ENCODE data around the gene ZDHHC23.
A peak's percentile ranks its signal among the peaks of the same experiment; 100 is the strongest.

Gene ZDHHC23, protein sequence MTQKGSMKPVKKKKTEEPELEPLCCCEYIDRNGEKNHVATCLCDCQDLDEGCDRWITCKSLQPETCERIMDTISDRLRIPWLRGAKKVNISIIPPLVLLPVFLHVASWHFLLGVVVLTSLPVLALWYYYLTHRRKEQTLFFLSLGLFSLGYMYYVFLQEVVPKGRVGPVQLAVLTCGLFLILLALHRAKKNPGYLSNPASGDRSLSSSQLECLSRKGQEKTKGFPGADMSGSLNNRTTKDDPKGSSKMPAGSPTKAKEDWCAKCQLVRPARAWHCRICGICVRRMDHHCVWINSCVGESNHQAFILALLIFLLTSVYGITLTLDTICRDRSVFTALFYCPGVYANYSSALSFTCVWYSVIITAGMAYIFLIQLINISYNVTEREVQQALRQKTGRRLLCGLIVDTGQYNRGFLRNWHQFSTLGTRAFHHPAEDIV

DNA sequence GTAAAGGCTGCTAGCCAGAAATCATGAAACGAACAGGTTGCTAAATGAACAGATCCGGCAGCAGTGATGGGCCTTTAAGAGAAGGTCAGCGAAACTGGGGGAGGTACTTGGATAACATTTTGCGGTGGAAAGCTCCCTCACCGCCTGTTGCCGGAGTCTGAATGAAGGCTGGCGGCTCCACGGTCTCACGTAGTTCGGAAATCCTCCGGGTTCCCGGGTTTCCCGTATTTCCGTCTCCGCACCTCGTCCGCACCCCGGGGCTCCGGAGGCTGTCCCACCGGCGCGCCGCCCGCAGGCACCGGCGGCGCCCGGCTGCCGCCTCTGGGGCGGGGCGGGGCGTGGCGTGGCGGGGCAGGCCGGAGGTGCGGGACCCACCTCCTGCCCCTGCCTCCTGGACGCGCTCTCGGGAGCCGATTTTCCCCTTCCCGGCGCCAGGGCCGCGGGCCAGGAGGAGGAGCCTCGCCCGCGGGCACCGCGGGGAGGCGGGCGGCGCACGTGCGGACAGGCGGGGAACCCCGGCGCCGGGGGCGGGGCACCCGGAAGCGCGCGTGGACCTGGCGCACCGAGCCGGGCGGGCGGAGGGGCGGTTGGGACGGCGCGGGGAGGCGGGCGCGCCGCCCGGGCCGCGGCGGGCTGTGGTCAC is at the start of gene ZDHHC23:
Gene ZDHHC23 (plus strand): TSS at position 642 of the 643 bp plus-strand sequence. CDS start 790 bp downstream, outside the sequence.
- peak; percentile 64 for DNase-seq

DNA sequence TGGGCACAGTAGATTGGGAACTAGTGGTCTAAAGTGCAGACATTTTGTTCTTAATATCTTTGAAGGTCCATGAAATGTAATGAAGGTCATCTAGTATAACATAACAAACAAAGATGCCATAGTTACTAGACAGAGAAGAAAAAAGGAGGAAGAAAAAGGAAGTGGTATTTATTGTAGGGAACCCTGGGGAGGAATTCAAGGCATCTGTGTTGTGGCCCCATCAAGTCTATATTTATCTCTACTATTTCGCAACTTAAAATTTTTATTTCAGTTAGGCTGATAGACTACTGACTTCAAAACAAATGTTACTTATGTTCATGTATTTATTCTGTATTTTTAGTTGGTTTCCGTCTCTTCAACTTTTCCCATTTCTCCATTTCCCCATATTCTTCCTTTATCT is 48.9 kb upstream of the ZDHHC23 start:
- DNase-seq, result no peak

DNA sequence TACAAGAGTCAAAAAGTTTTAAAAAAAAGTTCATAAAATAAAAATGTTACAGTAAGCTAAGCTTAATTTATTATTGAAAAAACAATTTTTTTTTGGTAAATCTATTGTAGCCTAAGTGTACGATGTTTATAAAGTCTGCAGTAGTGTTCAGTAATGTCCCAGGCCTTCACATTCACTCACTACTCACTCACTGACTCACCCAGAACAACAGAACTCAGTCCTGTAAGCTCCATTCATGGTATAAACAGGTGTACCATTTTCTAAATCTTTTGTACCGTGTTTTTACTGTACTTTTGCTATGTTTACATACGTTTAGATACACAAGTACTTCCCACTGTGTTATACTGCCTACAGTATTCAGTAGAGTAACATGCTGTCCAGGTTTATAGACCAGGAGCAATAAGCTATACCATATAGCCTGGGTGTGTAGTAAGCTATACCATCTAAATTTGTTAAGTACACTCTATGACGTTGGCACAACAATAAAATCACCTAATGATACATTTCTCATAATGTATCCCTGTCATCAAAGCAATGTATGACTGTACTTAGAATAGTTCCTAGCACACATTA is 41.2 kb upstream of the ZDHHC23 start:
- no peak for DNase-seq

DNA sequence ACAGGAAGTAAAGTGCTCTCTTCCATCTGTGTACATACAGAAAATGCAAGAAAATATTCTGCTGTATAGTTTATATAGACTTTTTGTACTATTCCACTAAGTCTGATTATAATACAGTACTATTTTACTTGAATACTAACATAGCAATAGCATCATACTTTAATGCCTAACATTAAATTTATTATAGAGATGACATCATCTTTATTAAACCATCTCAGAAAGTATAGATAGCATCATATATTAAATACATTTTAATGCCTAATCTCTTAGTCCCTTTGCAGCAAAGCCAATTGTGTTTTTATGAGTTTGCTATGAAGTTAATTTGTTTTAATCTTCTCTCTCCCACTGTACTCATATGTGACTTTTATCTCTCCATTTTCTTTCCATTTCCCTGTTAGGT is 39.7 kb upstream of the ZDHHC23 start:
- no peak for DNase-seq

DNA sequence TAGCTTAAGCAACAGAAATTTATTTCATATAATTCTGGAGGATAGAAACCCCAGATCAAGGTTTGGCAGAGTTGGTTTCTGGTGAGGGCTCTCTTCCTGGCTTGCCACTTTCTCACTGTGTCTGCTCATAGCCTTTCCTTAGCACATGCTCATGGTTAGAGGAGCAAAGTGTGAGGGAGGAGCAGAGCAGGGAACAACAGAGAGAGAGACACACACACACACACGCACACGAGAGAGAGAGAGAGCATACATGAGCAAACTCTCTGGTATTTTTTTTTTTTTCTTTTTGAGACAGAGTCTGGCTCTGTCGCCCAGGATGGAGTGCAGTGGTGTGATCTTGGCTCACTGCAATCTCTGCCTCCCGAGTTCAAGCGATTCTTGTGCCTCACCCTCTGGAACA is 36.8 kb upstream of the ZDHHC23 start:
- DNase-seq, result no peak

DNA sequence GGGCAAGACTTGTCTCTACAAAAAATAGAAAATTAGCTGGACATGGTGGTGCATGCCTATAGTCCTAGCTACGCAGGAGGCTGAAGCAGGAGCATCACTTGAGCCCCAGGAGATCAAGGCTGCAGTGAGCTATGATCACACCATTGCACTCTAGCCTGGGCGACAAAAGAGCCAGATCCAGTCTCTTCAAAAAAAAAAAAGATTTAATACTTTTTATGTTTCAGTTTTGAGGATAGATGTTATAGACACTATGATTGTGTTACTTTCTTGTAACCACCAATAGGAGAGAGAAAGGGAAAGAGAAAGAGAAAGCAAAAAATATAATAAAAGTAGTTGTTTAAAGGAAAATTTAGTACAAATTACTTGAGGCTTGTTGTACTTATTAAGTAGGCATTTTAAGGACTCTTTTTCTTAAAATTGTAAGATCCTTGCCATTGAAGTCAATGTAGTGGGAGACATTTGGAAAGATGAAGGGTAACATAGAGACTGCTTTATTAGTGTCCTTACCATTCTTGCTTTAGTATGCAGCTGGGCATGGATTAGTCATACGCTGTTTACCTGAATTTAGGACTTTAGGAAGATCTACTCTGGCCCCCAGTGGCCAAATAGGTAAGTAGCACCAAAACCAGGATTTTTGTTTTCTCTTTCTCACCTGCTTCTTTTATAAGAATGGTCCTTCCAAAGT is 35.1 kb upstream of the ZDHHC23 start:
- no peak for DNase-seq

DNA sequence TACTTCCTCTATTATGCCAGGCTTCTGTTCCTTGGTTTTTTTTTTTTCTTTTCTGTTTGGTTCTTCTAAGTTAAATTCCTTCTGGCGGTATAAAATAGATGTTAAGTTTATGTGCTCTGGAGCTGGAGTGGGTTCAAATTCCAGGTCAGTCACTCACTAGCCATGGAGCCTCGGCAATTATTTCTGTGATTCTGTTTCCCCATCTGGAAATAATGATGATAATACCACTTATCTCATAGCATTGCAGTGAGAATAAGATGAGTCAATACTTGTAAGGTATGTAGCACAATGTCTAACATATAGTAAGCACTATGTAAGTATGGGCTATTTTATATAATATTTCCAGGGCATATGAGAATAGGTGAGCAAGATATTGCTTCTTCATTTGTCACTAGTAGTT is 33.2 kb upstream of the ZDHHC23 start:
- DNase-seq, result no peak

DNA sequence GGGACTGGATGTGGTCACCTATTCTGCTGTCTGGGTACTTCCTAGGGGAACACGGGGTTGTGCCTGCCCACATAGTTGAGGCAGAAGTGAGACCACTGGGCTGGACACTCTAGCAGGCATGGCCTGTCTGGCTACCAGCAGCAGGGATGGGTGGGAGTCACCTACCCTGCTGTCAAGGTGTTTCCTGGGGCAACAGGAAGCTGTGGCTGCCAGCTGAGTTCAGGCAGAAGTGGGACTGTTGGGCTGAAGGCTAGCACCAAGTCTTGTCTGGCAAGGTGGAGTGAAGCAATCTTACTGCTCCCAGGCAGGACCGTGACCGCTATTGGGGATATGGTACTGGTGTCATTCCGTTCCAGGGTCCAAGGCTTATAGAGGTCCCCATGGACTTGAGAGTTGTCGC is 20.3 kb upstream of the ZDHHC23 start:
- DNase-seq, result no peak

DNA sequence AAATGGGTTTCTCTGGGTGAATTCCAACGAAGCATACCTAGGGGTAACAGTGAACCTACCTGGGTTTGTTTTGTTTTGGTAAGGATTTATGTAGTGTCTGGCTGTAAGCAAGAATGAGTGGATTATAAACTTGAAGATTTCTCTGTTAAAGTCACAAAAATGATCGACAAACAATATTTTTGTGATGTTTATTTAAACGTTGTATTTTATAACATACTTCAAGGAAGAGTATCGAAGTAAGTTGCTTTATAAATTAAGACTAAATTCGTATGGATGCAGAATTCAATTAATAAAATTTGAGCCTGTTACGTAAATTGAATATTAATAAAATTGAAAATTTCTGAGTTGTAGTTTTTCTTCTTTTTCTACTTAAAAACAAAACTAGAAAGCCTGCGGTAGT is 982 bp upstream of the ZDHHC23 start:
- DNase-seq, result no peak

DNA sequence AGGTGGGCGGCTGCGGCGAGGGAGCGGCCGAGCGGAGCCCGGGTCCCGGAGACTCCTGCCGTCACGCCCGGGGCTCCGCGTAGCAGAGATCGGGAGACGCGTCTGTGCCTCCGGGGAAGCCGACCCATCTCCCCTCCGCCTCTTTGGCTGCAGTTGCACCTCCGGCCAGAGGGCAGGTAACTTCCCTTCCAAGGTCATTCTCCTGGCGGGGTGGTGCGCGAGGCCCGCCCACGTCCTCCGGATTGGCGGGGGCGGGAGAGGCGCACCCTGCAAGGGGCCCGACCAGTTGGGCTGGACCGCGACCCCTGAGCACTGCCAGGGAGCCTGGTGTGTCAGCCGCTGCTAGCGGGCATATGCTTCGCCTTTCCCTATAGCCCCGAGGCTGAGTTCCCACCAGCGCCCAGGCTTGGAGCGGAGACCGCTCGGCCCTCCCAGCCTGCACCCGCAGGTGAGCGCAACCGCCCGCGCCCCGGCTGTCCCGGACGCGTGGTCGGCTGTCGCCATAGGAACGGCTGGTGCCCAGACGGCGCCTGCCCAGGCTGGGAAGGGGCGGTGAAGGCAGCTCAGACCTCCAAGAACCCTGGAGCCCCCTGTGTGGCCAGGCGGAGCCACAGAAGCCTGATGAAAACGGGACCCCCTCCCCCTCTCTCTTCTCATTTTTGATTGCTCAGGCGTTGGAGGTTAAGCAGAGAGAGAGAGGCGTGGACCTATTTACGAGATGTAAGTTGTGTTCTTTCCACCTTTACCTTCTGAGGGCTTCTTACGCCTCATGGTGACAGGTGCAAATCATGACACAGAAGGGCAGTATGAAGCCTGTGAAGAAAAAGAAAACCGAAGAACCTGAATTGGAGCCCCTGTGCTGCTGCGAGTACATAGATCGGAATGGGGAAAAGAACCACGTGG is 453 bp downstream of the ZDHHC23 start:
- DNase-seq, result peak; percentile 53

DNA sequence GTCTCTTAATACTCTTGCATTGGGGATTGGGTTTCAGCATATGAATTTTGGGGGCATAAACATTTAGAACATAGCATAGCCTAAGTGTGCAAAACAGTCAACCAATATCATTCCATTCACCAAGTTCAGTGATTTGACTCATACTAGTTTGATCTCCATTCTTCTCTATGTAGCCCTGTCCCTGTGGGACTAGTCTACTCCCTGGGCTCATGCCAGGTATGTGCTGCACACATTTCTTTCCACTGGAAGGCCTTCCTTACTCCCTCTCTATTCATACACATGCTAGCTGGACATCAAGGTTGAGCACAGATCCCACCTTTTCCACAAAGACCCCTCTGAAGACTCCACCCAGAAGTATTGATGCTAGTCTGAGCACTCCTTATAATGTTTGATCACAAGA is 5.1 kb downstream of the ZDHHC23 start:
- DNase-seq, result no peak

DNA sequence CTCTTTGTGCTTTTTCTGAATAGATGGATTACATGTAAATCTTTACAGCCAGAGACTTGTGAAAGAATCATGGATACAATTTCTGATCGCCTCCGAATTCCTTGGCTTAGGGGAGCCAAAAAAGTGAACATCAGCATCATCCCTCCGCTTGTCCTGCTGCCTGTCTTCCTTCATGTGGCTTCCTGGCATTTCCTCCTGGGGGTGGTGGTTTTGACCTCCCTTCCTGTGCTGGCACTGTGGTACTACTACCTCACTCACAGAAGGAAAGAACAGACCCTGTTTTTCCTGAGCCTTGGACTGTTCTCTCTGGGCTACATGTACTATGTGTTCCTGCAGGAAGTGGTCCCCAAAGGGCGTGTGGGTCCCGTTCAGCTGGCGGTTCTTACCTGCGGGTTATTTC is 5.9 kb downstream of the ZDHHC23 start:
- no peak for DNase-seq

DNA sequence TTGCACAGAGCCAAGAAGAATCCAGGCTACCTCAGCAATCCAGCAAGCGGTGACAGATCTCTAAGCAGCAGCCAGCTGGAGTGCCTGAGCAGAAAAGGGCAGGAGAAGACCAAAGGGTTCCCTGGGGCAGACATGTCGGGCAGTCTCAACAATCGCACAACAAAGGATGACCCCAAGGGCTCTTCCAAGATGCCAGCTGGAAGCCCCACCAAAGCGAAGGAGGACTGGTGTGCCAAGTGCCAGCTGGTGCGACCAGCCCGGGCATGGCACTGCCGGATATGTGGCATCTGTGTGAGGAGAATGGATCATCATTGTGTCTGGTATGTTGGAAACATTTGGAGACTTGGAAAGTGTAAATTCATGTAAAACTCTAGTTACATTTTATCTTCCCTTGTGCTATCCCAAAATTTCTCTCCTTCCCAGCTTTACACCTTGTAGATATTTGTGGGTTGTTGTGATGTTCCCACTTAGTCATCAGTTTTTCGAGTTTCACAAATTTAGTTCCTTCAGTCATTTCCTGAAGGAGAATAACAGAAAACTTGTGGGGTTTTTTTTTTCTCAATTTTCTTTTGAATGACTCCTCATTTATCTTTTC is 6.4 kb downstream of the ZDHHC23 start:
- no peak for DNase-seq

DNA sequence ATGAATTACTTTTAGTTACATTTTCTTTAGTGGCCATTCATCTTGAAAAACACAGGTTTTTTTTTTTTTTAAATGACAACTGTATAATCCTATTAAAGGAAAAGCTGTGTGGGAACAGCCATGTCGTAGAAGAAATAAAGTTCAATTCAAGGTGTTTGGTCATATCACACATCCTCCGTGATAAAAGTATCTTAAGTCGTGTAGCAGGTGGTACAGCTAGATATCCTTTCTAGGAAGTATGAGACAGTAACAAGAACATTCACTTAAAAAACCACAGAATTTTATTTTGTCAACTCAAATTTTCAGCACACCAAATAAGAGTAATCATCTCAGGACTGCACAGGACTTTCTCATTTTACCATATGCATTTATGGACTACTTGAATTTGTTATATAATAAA is 16.1 kb downstream of the ZDHHC23 start:
- no peak for DNase-seq

DNA sequence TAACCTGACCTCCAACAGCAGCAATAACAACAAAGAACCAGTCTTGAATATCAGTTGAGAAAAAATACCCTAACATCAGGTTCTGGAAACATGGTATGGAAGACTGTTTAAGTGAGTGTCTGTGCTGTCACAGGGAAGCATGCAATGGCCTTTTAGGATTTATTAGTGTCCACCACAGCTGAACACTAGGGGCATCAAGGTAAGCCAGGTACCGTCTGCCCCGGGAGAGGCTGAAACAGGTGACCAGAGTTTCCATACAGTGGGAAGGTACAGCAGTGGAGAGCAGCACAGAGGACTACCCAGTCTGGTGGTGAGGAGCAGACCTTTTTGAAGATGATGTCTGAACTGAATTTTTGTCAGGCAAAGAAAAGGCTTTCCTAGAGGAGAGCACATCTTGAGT is 18.4 kb downstream of the ZDHHC23 start:
- DNase-seq, result no peak

DNA sequence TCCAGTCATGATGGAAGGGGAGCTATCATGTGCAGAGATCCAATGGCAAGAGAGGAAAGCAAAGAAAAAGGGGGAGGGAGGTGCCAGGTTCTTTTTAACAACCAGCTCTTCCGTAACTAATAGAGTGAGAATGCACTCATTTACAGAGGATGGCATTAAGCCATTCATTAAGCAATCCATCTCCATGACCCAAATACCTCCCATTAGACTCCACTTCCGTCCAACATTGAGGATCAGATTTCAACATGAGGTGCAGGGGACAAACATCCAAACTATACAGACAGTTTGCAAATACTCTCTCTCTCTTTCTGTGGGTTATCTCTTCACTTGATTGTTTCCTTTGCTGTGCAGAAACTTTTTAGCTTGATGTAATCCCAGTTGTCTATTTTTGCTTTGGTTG is 21.2 kb downstream of the ZDHHC23 start:
- DNase-seq, result no peak

DNA sequence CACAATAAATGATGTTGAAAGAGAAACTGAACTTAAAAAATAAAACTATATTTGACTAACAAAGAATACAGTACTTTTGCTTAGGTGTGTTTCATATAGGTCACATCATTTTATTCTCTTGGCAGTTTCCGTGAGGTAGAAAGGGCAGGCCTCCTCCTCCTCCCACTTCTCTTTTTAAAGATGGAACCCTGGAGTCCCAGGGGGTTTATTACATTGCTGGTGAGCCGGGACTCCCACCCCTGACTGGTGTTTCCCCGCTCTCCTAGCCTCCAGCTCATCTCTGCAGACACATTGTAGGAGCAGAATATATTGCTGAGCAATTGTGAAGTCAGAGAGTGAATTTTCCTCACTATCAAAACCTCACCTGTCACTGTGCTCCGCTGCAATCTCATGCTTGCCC is 30.0 kb downstream of the ZDHHC23 start:
- DNase-seq, result no peak

DNA sequence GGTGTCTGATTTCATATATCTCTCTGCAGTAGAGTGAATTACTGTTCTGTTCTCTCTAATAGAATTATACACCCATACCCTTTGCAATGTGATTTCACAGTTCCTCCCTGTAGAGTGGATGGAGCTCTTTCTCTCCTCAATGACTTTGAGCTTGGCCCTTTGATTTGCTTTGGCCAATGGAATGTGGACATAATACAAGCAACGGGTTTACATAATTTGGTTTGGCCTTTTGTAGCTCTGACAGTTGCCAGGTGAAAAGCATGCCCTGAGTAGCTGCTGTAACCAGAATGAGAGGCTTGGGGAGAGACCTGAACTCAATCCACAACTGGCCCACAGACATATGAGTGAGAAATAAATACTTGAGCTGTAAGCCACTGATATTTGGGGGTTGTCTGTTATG is 32.1 kb downstream of the ZDHHC23 start:
- no peak for DNase-seq

DNA sequence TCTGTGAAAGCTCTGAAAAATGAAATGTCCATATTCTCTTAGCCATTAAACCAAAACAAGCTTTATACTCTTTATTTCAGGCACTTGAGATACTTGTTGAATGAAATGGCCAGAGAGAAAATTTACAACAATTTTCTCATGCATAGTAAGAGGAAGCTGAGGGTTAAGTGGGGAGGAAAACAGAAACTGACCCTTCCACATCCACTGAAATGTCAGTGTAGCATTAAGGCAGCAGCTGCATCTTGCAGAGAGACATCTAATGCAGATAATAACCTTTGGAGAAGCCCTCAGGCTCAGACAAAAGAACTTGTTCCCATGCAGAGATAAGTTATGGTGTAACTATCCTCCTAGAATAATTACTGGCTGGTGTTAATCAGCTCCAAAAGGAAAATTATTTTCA is 34.0 kb downstream of the ZDHHC23 start:
- DNase-seq, result no peak

DNA sequence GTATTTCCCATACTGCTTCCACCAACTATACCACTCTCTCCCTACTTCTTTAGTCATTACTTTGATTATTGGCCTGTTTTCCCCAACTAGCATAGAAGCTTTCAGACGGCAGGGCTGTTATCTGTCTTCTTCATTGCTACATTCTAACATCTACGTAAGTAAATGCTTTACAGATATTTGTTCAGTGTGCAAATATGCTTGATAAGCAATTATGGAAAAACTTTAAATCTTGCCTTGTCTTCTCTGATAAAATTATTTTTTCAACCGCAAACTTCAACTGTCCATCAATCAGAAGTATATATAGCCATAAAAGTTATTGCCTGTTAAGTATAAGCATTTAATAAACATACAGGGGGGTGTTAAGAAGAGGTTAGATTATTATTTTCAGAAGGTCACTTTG is 35.7 kb downstream of the ZDHHC23 start:
- DNase-seq, result no peak

DNA sequence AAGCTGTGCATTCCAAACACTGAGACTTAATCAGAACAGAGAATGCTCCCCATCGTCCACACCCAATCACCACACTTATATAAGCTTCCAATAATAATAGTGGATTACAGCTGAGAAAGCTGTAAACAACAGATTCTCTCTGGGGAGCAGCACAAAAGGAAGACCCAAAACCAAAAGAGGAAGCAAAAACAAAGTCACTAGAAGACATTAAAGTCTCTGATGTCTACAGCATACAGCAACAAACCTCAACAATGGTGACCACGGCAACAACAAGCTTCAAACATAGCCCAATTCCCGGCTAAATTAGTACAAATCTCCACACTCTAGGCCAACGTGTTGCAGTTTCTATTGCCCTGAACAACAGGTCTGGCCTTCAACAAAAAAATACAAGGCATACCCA is 37.7 kb downstream of the ZDHHC23 start:
- DNase-seq, result no peak

DNA sequence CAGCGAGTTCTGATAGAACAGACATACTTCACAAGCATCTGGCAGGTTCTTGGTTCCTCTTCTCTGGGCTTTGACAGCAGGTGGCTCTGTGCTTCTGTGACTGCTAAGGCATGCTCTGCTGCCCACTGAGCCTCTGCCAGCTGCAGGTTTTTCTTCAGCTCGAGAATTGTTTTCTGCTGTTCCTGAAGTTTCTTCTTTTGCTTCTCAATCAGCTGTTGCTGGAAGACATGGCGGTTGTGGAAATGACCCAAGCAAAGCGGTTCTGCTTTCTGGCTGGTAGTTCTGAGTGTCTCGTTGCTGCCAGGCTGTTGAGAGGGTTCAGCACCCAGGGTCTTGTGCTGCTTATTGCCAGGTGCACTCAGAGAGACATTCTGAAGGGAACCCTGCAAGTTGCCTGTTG is 57.7 kb downstream of the ZDHHC23 start:
- no peak for DNase-seq

Measured in stimulated activated CD8-positive, alpha-beta memory T cell treated with anti-CD3 and anti-CD28 coated beads, Interleukin-4, amount 100 ng/mL, for 48 hours (primary cell).